GM12878 (cell line): Measurements from ENCODE around the gene PHACTR3. TPM values are rescaled to one million over a fixed set of nuclear protein-coding genes. Genes with fewer than 3 reads are reported as not detected.

Experiments used
- ATAC-seq: fragments of 200-7000 bp; cut with Tn5 transposase; 3 replicates; pipeline ENCODE4 v1.9.1; 2020; ENCODE audit warnings: mild to moderate bottlenecking, moderate library complexity
- BruUV-seq: library from RNA; stranded (reverse); fragments of 400-500 nt; replicated peaks from 2 replicates; lab custom pipeline; 2021; lab: Mats Ljungman, UMichigan
- CTCF ChIA-PET: fragments of 300-600 bp; sonication (Branson Sonifier 250); formaldehyde crosslinking; extraction: SDS; loops from one replicate; lab custom pipeline; 2021; ENCODE audit warnings: inconsistent platforms; lab: Yijun Ruan, JAX
- POLR2A ChIA-PET: fragments of 350-600 bp; formaldehyde crosslinking; extraction: SDS; loops from one replicate; lab custom pipeline; 2021; ENCODE audit warnings: inconsistent platforms; lab: Charles Lee
- RAD21 ChIA-PET: fragments of 300-600 bp; sonication (Branson Sonifier 250); formaldehyde crosslinking; loops from one replicate; lab custom pipeline; 2023; ENCODE audit warnings: antibody characterized with exemption; ENCODE audit not compliant: unreplicated experiment; lab: Charles Lee
- SMC1A ChIA-PET: fragments of 300-600 bp; sonication (Branson Sonifier 250); formaldehyde crosslinking; loops from one replicate; lab custom pipeline; 2023; ENCODE audit not compliant: unreplicated experiment, uncharacterized antibody; lab: Charles Lee
- DNase-seq: peaks from one replicate; pipeline ENCODE4 v3.0.0-alpha.2; 2011; ENCODE audit warnings: low read depth, low spot score
- FAIRE-seq: peaks from 3 replicates; lab custom pipeline; 2011; peaks lifted over from hg19 to GRCh38; lab: Jason Lieb, UNC
- H2AFZ ChIP-seq: 2 replicates; pipeline ENCODE4 v1.6.0; 2011; ENCODE audit warnings: low read depth, low read length, control low read depth; ENCODE audit not compliant: control insufficient read depth
- H3K27ac ChIP-seq: 2 replicates; pipeline ENCODE4 v1.5.1; 2011; ENCODE audit warnings: control low read depth; ENCODE audit not compliant: control insufficient read depth, insufficient read depth
- H3K27me3 ChIP-seq, 2 experiments: replicated peaks in 1 of 2; 2 replicates each; pipeline versions ENCODE4 v1.6.0 to v1.6.1; 2011; ENCODE audit warnings: low read length in 1 of 2; ENCODE audit not compliant: control insufficient read depth in 2 of 2, insufficient read depth in 2 of 2
- H3K36me3 ChIP-seq, 2 experiments: 2 replicates each; pipeline ENCODE4 v1.5.1; 2011; ENCODE audit warnings: low read length in 1 of 2; ENCODE audit not compliant: control insufficient read depth in 2 of 2, insufficient read depth in 2 of 2
- H3K4me1 ChIP-seq: 2 replicates; pipeline ENCODE4 v1.6.1; 2011; ENCODE audit warnings: mild to moderate bottlenecking, low read length, moderate library complexity, mixed read lengths; ENCODE audit not compliant: control insufficient read depth, insufficient read depth
- H3K4me2 ChIP-seq: 2 replicates; pipeline ENCODE4 v1.6.0; 2011; ENCODE audit warnings: control low read depth; ENCODE audit not compliant: control insufficient read depth, insufficient read depth
- H3K4me3 ChIP-seq: fragments of 200-600 bp; sonication (generic); 2 replicates; pipeline ENCODE4 v1.5.1; 2016
- H3K79me2 ChIP-seq: 2 replicates; pipeline ENCODE4 v1.6.0; 2011; ENCODE audit warnings: low read length; ENCODE audit not compliant: control insufficient read depth, insufficient read depth
- H3K9ac ChIP-seq: 2 replicates; pipeline ENCODE4 v1.8.0; 2011; ENCODE audit warnings: low read length, control low read depth, mixed read lengths; ENCODE audit not compliant: control insufficient read depth, insufficient read depth
- H3K9me3 ChIP-seq: replicated peaks from 3 replicates; pipeline ENCODE4 v1.5.1; 2011; ENCODE audit warnings: mild to moderate bottlenecking, low read length; ENCODE audit not compliant: control insufficient read depth, insufficient read depth
- H4K20me1 ChIP-seq: 2 replicates; pipeline ENCODE4 v1.6.0; 2011; ENCODE audit not compliant: control insufficient read depth, insufficient read depth
- CREM ChIP-seq: IDR thresholded peaks from 2 replicates; pipeline ENCODE4 v1.6.1; 2014; ENCODE audit warnings: antibody characterized with exemption, low read depth
- EED ChIP-seq: sonication (generic); IDR thresholded peaks from 2 replicates; pipeline ENCODE4 v1.6.1; 2016; ENCODE audit warnings: antibody characterized with exemption, low read depth
- ESRRA ChIP-seq: IDR thresholded peaks from 2 replicates; pipeline ENCODE4 v1.6.1; 2012; ENCODE audit warnings: mild to moderate bottlenecking, low read length, improper control_type of control experiment
- HDGF ChIP-seq: fragments of 450-650 bp; IDR thresholded peaks from 2 replicates; pipeline ENCODE4 v1.6.1; 2016; ENCODE audit warnings: antibody characterized with exemption
- POLR2AphosphoS5 ChIP-seq: IDR thresholded peaks from 2 replicates; pipeline ENCODE4 v1.6.1; 2011; ENCODE audit warnings: mild to moderate bottlenecking, low read length, inconsistent platforms
- WGBS: methylation state at CpG from one replicate; pipeline ENCODE4 v1.1.6; 2016; ENCODE audit warnings: low lambda C conversion rate; ENCODE audit not compliant: insufficient replicate concordance, insufficient coverage; ENCODE audit errors: missing lambda C conversion rate; 5-methylcytosine and 5-hydroxymethylcytosine counted together
- in situ Hi-C: fragments of 300-500 bp; cut with MboI; formaldehyde crosslinking; loops from 9 replicates; pipeline ENCODE4 v1.14.3; 2018; ENCODE audit warnings: mixed read lengths
- intact Hi-C: fragments of 100-400 bp; cut with micrococcal nuclease; formaldehyde crosslinking; loops from one replicate; pipeline ENCODE4 v1.14.2; 2022; ENCODE audit not compliant: unreplicated experiment
- polyA plus RNA-seq, 11 experiments: library from polyadenylated mRNA; depleted of rRNA in 4 of 11; unstranded in 6 of 11; stranded (reverse) in 5 of 11; fragments of >200 nt; fragmentation: Nextera tagmentation in 4 of 11; fragmentation: Illumina TruSeq in 1 of 11; extraction: Ambion mirVana in 4 of 11; extraction: Trizol in 1 of 11; gene quantifications; 1 replicate in 1 of 11; 2 replicates in 10 of 11; pipeline versions ENCODE4 v1.2.1 to v1.2.3, GENCODE V29; 2011 to 2016; ENCODE audit warnings: inconsistent platforms in 2 of 11, missing spikeins in 2 of 11, low read depth in 1 of 11
- total RNA-seq, 4 experiments: library from RNA; depleted of rRNA in 3 of 4; stranded (reverse); fragments of >200 nt in 3 of 4; fragmentation: Illumina TruSeq in 1 of 4; extraction: Trizol in 1 of 4; gene quantifications; 2 replicates each; pipeline versions ENCODE4 v1.2.1 to v1.2.3, GENCODE V29; 2013 to 2021
- TF ChIP-seq, protein P1 (sequence below): IDR thresholded peaks from 2 replicates; pipeline ENCODE4 v1.6.1; 2012; ENCODE audit warnings: improper control_type of control experiment, low read depth, low read length; ENCODE audit not compliant: insufficient replicate concordance
- TF ChIP-seq, protein P2 (sequence below): IDR thresholded peaks from 2 replicates; pipeline ENCODE4 v1.6.1; 2012; ENCODE audit warnings: mild to moderate bottlenecking, low read depth, low read length

PHACTR3 gene
- total and polyA plus RNA-seq, 10 of the 15 experiments (the other 5 are each of a cell fraction or from before 2014, with no cell fraction given): 0.17 to 2.7 (median 0.27) TPM; not detected in 1

DNA sequence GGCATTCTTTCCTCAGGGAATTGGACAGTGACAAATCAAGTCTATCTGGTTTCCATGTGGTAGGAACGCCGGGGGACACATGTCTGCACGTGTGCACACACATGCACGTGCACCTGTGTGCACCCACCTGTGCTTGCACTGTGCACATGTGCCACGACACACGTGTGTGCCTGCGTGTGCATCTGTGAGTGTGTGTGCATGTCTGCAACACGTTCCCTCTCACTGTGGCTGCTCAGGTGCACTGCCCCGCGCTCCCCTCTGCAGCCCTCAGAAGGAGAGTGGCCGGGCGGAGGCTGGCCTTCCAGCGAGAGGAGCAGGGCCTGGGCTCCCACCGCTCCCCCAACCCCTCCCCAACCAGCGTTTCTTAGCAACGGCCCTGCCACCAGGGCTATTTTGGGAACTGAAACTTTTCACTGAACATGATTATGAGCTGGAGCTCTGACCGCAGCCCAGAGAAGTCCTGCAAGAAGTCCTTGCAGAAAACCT lies 147.8 kb downstream of the PHACTR3 start (continued):
- TF ChIP-seq, protein P1, sequence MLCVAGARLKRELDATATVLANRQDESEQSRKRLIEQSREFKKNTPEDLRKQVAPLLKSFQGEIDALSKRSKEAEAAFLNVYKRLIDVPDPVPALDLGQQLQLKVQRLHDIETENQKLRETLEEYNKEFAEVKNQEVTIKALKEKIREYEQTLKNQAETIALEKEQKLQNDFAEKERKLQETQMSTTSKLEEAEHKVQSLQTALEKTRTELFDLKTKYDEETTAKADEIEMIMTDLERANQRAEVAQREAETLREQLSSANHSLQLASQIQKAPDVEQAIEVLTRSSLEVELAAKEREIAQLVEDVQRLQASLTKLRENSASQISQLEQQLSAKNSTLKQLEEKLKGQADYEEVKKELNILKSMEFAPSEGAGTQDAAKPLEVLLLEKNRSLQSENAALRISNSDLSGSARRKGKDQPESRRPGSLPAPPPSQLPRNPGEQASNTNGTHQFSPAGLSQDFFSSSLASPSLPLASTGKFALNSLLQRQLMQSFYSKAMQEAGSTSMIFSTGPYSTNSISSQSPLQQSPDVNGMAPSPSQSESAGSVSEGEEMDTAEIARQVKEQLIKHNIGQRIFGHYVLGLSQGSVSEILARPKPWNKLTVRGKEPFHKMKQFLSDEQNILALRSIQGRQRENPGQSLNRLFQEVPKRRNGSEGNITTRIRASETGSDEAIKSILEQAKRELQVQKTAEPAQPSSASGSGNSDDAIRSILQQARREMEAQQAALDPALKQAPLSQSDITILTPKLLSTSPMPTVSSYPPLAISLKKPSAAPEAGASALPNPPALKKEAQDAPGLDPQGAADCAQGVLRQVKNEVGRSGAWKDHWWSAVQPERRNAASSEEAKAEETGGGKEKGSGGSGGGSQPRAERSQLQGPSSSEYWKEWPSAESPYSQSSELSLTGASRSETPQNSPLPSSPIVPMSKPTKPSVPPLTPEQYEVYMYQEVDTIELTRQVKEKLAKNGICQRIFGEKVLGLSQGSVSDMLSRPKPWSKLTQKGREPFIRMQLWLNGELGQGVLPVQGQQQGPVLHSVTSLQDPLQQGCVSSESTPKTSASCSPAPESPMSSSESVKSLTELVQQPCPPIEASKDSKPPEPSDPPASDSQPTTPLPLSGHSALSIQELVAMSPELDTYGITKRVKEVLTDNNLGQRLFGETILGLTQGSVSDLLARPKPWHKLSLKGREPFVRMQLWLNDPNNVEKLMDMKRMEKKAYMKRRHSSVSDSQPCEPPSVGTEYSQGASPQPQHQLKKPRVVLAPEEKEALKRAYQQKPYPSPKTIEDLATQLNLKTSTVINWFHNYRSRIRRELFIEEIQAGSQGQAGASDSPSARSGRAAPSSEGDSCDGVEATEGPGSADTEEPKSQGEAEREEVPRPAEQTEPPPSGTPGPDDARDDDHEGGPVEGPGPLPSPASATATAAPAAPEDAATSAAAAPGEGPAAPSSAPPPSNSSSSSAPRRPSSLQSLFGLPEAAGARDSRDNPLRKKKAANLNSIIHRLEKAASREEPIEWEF: no peak
- TF ChIP-seq EED (peak; percentile 51; the same call in 1 of the 2 replicates), HDGF (no peak)

DNA sequence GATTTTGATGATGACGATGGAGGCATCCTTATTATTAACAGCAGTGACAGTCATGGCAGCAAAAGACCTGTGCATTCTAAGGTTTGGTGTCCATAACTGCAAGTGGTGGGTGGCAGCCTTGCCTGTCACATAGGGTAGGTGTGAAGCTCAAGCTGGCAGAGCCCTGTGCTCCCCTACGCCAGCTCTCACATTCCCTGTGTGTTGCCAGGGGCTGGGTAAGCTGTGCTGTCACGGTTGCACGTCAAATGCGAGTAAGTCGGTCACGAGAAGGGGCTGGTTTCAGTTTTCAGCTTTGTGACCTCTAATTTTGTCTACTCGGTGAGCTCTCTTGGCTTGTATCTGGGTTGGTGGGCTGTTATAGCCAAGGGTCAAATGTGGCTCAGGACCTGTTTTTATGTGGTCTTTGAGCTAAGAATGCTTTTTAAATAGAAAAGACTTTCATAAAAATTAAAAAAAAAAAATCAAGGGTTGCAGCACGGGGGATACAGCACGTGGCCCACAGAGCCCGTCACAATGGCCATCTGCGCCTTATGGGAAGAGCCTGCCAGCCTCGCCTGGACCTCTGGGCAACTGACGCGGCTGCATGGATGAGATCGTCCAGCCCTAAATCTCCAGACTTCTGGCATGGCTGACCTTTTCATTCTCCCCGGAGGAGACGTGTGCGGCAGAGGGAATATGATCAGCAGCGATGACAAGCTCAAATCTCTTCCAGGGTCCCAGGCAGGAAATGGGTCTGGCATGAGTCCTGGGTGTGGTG lies 148.5 kb downstream of the PHACTR3 start:
- DNase-seq (peak; percentile 26), ATAC-seq (peak; percentile 52), FAIRE-seq (no peak)
- ChIA-PET CTCF (interaction anchor here (0.7 to 3.3 kb wide), 8 partner anchors 84 to 181 kb away, joined by 3 to 26 read pairs (median 5); no protein-coding TSS in a partner anchor), SMC1A (interaction anchor here (1.0 to 1.5 kb wide), 3 partner anchors 85 to 188 kb away, joined by 3 to 7 read pairs (median 4); partner anchors contain the start of genes FAM217B and PPP1R3D), POLR2A (no interaction called here), RAD21 (interaction anchor here (0.7 to 1.3 kb wide), 5 partner anchors 99 to 181 kb away, joined by 3 to 6 read pairs (median 3); no protein-coding TSS in a partner anchor)
- in situ Hi-C loops (loop anchor here (5.0 kb wide), 2 partner anchors 156 to 181 kb away; no protein-coding TSS in a partner anchor), intact Hi-C loops (no loop called here)
- Histone ChIP-seq H4K20me1 (no peaks in the 10 kb centered on the region), H3K9me3 (no peaks in the 10 kb centered on the region), H3K4me2 (peak overlapping the region; percentile 99), H3K36me3 (no peaks in the 10 kb centered on the region), H3K27me3 (no peaks in the 10 kb centered on the region; a peak in 1 of 4 replicates), H3K9ac (peak overlapping the region; percentile 7; the same call in 1 of the 2 replicates), H3K27ac (peak overlapping the region; percentile 67), H2AFZ (no peak overlapping the region), H3K4me1 (peaks cover 28% of the 10 kb centered on the region), H3K79me2 (no peaks in the 10 kb centered on the region), H3K4me3 (peak overlapping the region; percentile 66)
- BruUV-seq: no TSS peak
- WGBS: 54% methylated on average over 20 of the region's 20 CpGs
- no peak for TF ChIP-seq POLR2AphosphoS5
- TF ChIP-seq, protein P2, sequence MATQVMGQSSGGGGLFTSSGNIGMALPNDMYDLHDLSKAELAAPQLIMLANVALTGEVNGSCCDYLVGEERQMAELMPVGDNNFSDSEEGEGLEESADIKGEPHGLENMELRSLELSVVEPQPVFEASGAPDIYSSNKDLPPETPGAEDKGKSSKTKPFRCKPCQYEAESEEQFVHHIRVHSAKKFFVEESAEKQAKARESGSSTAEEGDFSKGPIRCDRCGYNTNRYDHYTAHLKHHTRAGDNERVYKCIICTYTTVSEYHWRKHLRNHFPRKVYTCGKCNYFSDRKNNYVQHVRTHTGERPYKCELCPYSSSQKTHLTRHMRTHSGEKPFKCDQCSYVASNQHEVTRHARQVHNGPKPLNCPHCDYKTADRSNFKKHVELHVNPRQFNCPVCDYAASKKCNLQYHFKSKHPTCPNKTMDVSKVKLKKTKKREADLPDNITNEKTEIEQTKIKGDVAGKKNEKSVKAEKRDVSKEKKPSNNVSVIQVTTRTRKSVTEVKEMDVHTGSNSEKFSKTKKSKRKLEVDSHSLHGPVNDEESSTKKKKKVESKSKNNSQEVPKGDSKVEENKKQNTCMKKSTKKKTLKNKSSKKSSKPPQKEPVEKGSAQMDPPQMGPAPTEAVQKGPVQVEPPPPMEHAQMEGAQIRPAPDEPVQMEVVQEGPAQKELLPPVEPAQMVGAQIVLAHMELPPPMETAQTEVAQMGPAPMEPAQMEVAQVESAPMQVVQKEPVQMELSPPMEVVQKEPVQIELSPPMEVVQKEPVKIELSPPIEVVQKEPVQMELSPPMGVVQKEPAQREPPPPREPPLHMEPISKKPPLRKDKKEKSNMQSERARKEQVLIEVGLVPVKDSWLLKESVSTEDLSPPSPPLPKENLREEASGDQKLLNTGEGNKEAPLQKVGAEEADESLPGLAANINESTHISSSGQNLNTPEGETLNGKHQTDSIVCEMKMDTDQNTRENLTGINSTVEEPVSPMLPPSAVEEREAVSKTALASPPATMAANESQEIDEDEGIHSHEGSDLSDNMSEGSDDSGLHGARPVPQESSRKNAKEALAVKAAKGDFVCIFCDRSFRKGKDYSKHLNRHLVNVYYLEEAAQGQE: no peak
- peak; percentile 5; the same call in 1 of the 2 replicates for TF ChIP-seq CREM
- no peak for TF ChIP-seq ESRRA
